HepG2 (cell line): ENCODE data around the gene POMT2. TPM values are rescaled to one million over a fixed set of nuclear protein-coding genes. Genes with fewer than 3 reads are reported as not detected.

Source experiments
- HNF4A ChIP-seq: sonication (generic); formaldehyde crosslinking; IDR thresholded peaks from 2 replicates; pipeline ENCODE4 v1.4.0; 2020; ENCODE audit warnings: missing genetic modification reagents
- HNF4G ChIP-seq, 2 experiments: sonication (generic) in 1 of 2; formaldehyde crosslinking in 1 of 2; IDR thresholded peaks; 2 replicates each; pipeline versions ENCODE4 v1.4.0 to v1.6.1; 2011 to 2020; ENCODE audit warnings: borderline replicate concordance in 2 of 2, low read depth in 2 of 2, mild to moderate bottlenecking in 2 of 2, low read length in 1 of 2, missing genetic modification reagents in 1 of 2, moderate library complexity in 1 of 2
- NR2F6 ChIP-seq, 2 experiments: IDR thresholded peaks; 2 replicates each; pipeline ENCODE4 v1.6.1; 2016; ENCODE audit warnings: antibody characterized with exemption in 1 of 2, mild to moderate bottlenecking in 1 of 2
- PHF21A ChIP-seq: sonication (generic); formaldehyde crosslinking; IDR thresholded peaks from 2 replicates; pipeline ENCODE4 v1.5.0; 2020; ENCODE audit warnings: mild to moderate bottlenecking, missing genetic modification reagents
- RXRB ChIP-seq: IDR thresholded peaks from 2 replicates; pipeline ENCODE4 v1.6.1; 2016; ENCODE audit warnings: borderline replicate concordance, missing genetic modification reagents, missing compliant biosample characterization
- SALL1 ChIP-seq: sonication (generic); formaldehyde crosslinking; IDR thresholded peaks from 2 replicates; pipeline ENCODE4 v1.8.0; 2022; ENCODE audit warnings: mild to moderate bottlenecking, missing genetic modification reagents
- ZBTB7B ChIP-seq: sonication (generic); formaldehyde crosslinking; IDR thresholded peaks from 2 replicates; pipeline ENCODE4 v1.4.0; 2020; ENCODE audit warnings: missing genetic modification reagents
- ZMYM4 ChIP-seq: sonication (generic); formaldehyde crosslinking; IDR thresholded peaks from 2 replicates; pipeline ENCODE4 v1.8.1; 2023; ENCODE audit warnings: mild to moderate bottlenecking, missing genetic modification reagents
- ZNF12 ChIP-seq: sonication (generic); formaldehyde crosslinking; IDR thresholded peaks from 2 replicates; pipeline ENCODE4 v1.5.0; 2020; ENCODE audit warnings: missing genetic modification reagents
- polyA plus RNA-seq, 8 experiments: library from polyadenylated mRNA; depleted of rRNA in 3 of 8; stranded (reverse) in 7 of 8; unstranded in 1 of 8; fragments of >200 nt; fragmentation: Illumina TruSeq in 4 of 8; extraction: Trizol in 4 of 8; gene quantifications; 2 replicates each; pipeline versions ENCODE4 v1.2.1 to v1.2.3, GENCODE V29; 2011 to 2016; ENCODE audit warnings: low read depth in 4 of 8, missing spikeins in 1 of 8, mixed read lengths in 1 of 8; ENCODE audit not compliant: insufficient read depth in 1 of 8
- total RNA-seq, 5 experiments: library from RNA; depleted of rRNA; stranded (reverse); fragments of >200 nt; fragmentation: Illumina TruSeq; extraction: Trizol; gene quantifications; 2 replicates each; pipeline ENCODE4 v1.2.3, GENCODE V29; 2016; ENCODE audit warnings: low read depth in 1 of 5
- TF ChIP-seq, protein P1 (sequence below): sonication (generic); formaldehyde crosslinking; conservative IDR thresholded peaks from 2 replicates; pipeline ENCODE4 v1.4.0; 2020; ENCODE audit warnings: mild to moderate bottlenecking, missing genetic modification reagents, moderate library complexity
- TF ChIP-seq, protein P2 (sequence below): sonication (generic); formaldehyde crosslinking; IDR thresholded peaks from 2 replicates; pipeline ENCODE4 v1.4.0; 2020; ENCODE audit warnings: low read depth, missing genetic modification reagents
- TF ChIP-seq, protein P3 (sequence below): sonication (generic); formaldehyde crosslinking; IDR thresholded peaks from 2 replicates; pipeline ENCODE4 v1.4.0; 2020; ENCODE audit warnings: missing genetic modification reagents, borderline replicate concordance
- TF ChIP-seq, protein P4 (sequence below): sonication (generic); formaldehyde crosslinking; IDR thresholded peaks from 2 replicates; pipeline ENCODE4 v1.5.1; 2020; ENCODE audit warnings: mild to moderate bottlenecking, missing genetic modification reagents, moderate library complexity

The POMT2 gene
- total and polyA plus RNA-seq, 2 of the 13 experiments (the other 11 are each of a cell fraction or from before 2014, with no cell fraction given), result 15.3 to 15.9 TPM

DNA sequence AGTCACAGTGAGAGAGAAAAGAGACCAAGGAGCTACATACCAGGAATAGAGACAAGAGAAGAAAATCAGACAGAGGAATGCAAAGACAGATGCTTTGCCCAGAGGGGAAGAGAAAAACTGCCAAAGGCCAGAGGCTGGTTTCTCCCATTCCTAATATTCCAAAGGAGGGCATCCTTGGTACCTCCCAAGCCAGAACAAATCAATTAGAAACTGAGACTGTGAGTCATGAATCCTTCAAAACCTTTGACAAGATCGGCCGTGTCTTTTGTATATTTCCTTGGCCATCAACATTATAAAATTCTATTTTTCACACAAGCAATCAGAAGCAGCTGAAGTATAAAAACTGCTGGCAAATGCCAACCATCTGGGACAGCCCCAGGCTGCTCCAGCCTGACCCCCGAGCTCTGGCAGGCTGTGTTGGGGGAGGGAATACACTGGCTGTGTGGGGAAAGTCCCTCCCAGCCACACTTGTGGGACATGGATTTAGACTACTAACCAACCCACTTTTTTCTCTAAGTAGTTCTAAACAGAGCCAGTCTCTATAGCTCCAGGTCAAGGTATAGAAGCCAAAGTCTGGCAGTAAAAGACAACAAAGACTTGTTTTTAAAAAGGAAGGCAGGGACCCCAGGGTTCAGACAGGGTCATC is 13.7 kb downstream of the POMT2 start (continued):
- TF ChIP-seq, protein P1, sequence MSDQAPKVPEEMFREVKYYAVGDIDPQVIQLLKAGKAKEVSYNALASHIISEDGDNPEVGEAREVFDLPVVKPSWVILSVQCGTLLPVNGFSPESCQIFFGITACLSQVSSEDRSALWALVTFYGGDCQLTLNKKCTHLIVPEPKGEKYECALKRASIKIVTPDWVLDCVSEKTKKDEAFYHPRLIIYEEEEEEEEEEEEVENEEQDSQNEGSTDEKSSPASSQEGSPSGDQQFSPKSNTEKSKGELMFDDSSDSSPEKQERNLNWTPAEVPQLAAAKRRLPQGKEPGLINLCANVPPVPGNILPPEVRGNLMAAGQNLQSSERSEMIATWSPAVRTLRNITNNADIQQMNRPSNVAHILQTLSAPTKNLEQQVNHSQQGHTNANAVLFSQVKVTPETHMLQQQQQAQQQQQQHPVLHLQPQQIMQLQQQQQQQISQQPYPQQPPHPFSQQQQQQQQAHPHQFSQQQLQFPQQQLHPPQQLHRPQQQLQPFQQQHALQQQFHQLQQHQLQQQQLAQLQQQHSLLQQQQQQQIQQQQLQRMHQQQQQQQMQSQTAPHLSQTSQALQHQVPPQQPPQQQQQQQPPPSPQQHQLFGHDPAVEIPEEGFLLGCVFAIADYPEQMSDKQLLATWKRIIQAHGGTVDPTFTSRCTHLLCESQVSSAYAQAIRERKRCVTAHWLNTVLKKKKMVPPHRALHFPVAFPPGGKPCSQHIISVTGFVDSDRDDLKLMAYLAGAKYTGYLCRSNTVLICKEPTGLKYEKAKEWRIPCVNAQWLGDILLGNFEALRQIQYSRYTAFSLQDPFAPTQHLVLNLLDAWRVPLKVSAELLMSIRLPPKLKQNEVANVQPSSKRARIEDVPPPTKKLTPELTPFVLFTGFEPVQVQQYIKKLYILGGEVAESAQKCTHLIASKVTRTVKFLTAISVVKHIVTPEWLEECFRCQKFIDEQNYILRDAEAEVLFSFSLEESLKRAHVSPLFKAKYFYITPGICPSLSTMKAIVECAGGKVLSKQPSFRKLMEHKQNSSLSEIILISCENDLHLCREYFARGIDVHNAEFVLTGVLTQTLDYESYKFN (CRISPR knock-in tag), result peak; percentile 57
- TF ChIP-seq, protein P2, sequence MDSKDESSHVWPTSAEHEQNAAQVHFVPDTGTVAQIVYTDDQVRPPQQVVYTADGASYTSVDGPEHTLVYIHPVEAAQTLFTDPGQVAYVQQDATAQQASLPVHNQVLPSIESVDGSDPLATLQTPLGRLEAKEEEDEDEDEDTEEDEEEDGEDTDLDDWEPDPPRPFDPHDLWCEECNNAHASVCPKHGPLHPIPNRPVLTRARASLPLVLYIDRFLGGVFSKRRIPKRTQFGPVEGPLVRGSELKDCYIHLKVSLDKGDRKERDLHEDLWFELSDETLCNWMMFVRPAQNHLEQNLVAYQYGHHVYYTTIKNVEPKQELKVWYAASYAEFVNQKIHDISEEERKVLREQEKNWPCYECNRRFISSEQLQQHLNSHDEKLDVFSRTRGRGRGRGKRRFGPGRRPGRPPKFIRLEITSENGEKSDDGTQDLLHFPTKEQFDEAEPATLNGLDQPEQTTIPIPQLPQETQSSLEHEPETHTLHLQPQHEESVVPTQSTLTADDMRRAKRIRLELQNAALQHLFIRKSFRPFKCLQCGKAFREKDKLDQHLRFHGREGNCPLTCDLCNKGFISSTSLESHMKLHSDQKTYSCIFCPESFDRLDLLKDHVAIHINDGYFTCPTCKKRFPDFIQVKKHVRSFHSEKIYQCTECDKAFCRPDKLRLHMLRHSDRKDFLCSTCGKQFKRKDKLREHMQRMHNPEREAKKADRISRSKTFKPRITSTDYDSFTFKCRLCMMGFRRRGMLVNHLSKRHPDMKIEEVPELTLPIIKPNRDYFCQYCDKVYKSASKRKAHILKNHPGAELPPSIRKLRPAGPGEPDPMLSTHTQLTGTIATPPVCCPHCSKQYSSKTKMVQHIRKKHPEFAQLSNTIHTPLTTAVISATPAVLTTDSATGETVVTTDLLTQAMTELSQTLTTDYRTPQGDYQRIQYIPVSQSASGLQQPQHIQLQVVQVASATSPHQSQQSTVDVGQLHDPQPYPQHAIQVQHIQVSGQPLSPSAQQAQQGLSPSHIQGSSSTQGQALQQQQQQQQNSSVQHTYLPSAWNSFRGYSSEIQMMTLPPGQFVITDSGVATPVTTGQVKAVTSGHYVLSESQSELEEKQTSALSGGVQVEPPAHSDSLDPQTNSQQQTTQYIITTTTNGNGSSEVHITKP (CRISPR knock-in tag), result no peak
- TF ChIP-seq, protein P3, sequence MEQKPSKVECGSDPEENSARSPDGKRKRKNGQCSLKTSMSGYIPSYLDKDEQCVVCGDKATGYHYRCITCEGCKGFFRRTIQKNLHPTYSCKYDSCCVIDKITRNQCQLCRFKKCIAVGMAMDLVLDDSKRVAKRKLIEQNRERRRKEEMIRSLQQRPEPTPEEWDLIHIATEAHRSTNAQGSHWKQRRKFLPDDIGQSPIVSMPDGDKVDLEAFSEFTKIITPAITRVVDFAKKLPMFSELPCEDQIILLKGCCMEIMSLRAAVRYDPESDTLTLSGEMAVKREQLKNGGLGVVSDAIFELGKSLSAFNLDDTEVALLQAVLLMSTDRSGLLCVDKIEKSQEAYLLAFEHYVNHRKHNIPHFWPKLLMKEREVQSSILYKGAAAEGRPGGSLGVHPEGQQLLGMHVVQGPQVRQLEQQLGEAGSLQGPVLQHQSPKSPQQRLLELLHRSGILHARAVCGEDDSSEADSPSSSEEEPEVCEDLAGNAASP, result peak; percentile 59; the same call in 1 of the 2 replicates
- peak; percentile 22; the same call in 1 of the 2 replicates for TF ChIP-seq HNF4A (CRISPR knock-in tag)
- TF ChIP-seq SALL1 (CRISPR knock-in tag), result 0 out of 2 replicates have a peak, but pooled peaks have one; percentile 23
- TF ChIP-seq, protein P4, sequence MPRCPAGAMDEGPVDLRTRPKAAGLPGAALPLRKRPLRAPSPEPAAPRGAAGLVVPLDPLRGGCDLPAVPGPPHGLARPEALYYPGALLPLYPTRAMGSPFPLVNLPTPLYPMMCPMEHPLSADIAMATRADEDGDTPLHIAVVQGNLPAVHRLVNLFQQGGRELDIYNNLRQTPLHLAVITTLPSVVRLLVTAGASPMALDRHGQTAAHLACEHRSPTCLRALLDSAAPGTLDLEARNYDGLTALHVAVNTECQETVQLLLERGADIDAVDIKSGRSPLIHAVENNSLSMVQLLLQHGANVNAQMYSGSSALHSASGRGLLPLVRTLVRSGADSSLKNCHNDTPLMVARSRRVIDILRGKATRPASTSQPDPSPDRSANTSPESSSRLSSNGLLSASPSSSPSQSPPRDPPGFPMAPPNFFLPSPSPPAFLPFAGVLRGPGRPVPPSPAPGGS (CRISPR knock-in tag), result 0 out of 2 replicates have a peak, but pooled peaks have one; percentile 27
- TF ChIP-seq ZMYM4, result no peak
- peak; percentile 56; the same call in 1 of the 2 replicates for TF ChIP-seq RXRB (CRISPR knock-in tag)
- TF ChIP-seq HNF4G (IDR thresholded peaks at IDR 0.05; ENCODE audit: borderline replicate concordance, low read depth, low read length), result peak; percentile 14; the same call in 1 of the 2 replicates
- TF ChIP-seq HNF4G (CRISPR knock-in tag; IDR thresholded peaks at IDR 0.05; ENCODE audit: borderline replicate concordance, low read depth), result no peak
- peak; percentile 32; the same call in 1 of the 2 replicates for TF ChIP-seq PHF21A (CRISPR knock-in tag)
- TF ChIP-seq ZNF12 (CRISPR knock-in tag), result no peak
- TF ChIP-seq ZBTB7B (CRISPR knock-in tag), result 0 out of 2 replicates have a peak, but pooled peaks have one; percentile 27
- TF ChIP-seq NR2F6 (IDR thresholded peaks at IDR 0.05), result peak; percentile 38; the same call in 1 of the 2 replicates
- TF ChIP-seq NR2F6 (CRISPR knock-in tag; IDR thresholded peaks at IDR 0.05), result no peak
